ENCODE data around the gene ZCCHC7.

- TF ChIP-seq, protein P1, sequence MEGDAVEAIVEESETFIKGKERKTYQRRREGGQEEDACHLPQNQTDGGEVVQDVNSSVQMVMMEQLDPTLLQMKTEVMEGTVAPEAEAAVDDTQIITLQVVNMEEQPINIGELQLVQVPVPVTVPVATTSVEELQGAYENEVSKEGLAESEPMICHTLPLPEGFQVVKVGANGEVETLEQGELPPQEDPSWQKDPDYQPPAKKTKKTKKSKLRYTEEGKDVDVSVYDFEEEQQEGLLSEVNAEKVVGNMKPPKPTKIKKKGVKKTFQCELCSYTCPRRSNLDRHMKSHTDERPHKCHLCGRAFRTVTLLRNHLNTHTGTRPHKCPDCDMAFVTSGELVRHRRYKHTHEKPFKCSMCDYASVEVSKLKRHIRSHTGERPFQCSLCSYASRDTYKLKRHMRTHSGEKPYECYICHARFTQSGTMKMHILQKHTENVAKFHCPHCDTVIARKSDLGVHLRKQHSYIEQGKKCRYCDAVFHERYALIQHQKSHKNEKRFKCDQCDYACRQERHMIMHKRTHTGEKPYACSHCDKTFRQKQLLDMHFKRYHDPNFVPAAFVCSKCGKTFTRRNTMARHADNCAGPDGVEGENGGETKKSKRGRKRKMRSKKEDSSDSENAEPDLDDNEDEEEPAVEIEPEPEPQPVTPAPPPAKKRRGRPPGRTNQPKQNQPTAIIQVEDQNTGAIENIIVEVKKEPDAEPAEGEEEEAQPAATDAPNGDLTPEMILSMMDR (IDR thresholded peaks at IDR 0.05) = no peak
- TF ChIP-seq POLR2AphosphoS5 (IDR thresholded peaks at IDR 0.05) (no peak), POLR2A (IDR thresholded peaks at IDR 0.05) (no peak)
Measured at GRCh38 chr9:37399336-37399735, 279.0 kb downstream of the ZCCHC7 start.
